ENCODE results near the gene C1orf105. TPM values are rescaled to one million over a fixed set of nuclear protein-coding genes. Genes with fewer than 3 reads are reported as not detected.
A peak's percentile ranks its signal among the peaks of the same experiment; 100 is the strongest.

C1orf105 gene
- total and polyA plus RNA-seq, 2 of the 13 experiments (the other 11 are each of a cell fraction or from before 2014, with no cell fraction given), result 0.15 to 0.45 TPM

GRCh38 chr1:172443666-172444453 lies 23.4 kb downstream of the C1orf105 start, which contains the start of gene PIGC (continued):
- TF ChIP-seq NR2C2 (CRISPR knock-in tag; IDR thresholded peaks at IDR 0.05; ENCODE audit: borderline replicate concordance) (peak; percentile 98), ZNF251 (CRISPR knock-in tag; IDR thresholded peaks at IDR 0.05) (no peak), NFE2L1 (CRISPR knock-in tag; IDR thresholded peaks at IDR 0.05; ENCODE audit: borderline replicate concordance) (0 out of 2 replicates have a peak, but pooled peaks have one; percentile 38), HNF4G (IDR thresholded peaks at IDR 0.05; ENCODE audit: borderline replicate concordance, low read depth, low read length) (no peak), HNF4G (CRISPR knock-in tag; IDR thresholded peaks at IDR 0.05; ENCODE audit: borderline replicate concordance, low read depth) (peak; percentile 75), ZFP90 (CRISPR knock-in tag; IDR thresholded peaks at IDR 0.05; ENCODE audit: borderline replicate concordance) (peak; percentile 94), ZSCAN25 (CRISPR knock-in tag; IDR thresholded peaks at IDR 0.05) (peak; percentile 81; the same call in 1 of the 2 replicates), THAP11 (CRISPR knock-in tag; IDR thresholded peaks at IDR 0.05) (peak; percentile 86), ZNF772 (CRISPR knock-in tag; IDR thresholded peaks at IDR 0.05) (peak; percentile 85; the same call in 1 of the 2 replicates), ADNP (CRISPR knock-in tag; IDR thresholded peaks at IDR 0.05) (0 out of 2 replicates have a peak, but pooled peaks have one; percentile 34), ETV6 (CRISPR knock-in tag; conservative IDR thresholded peaks at IDR 0.05) (peak; percentile 29; the same call in 1 of the 2 replicates), ZSCAN31 (CRISPR knock-in tag; IDR thresholded peaks at IDR 0.05; ENCODE audit: low read depth) (peak; percentile 83; the same call in 1 of the 2 replicates), EP300 (IDR thresholded peaks at IDR 0.05; ENCODE audit: low read depth in 2 of 2, low read length in 2 of 2) (no peak; a peak in 1 of 4 replicates), EP300 (CRISPR knock-in tag; IDR thresholded peaks at IDR 0.05; ENCODE audit: borderline replicate concordance) (0 out of 2 replicates have a peak, but pooled peaks have one; percentile 10), ZNF598 (CRISPR knock-in tag; IDR thresholded peaks at IDR 0.05; ENCODE audit: borderline replicate concordance) (peak; percentile 99), RFXAP (CRISPR knock-in tag; IDR thresholded peaks at IDR 0.05; ENCODE audit: borderline replicate concordance) (peak; percentile 72; the same call in 1 of the 2 replicates), MIER2 (CRISPR knock-in tag; IDR thresholded peaks at IDR 0.05) (0 out of 2 replicates have a peak, but pooled peaks have one; percentile 42), ZNF670 (CRISPR knock-in tag; IDR thresholded peaks at IDR 0.05; ENCODE audit: borderline replicate concordance) (peak; percentile 68; the same call in 1 of the 2 replicates), ZNF335 (CRISPR knock-in tag; IDR thresholded peaks at IDR 0.05) (peak; percentile 54; the same call in 1 of the 2 replicates), ISL2 (CRISPR knock-in tag; IDR thresholded peaks at IDR 0.05) (peak; percentile 32; the same call in 1 of the 2 replicates), PAWR (CRISPR knock-in tag; IDR thresholded peaks at IDR 0.05; ENCODE audit: borderline replicate concordance) (0 out of 2 replicates have a peak, but pooled peaks have one; percentile 32), ZNF331 (CRISPR knock-in tag; IDR thresholded peaks at IDR 0.05) (peak; percentile 55; the same call in 1 of the 2 replicates), ZNF124 (CRISPR knock-in tag; IDR thresholded peaks at IDR 0.05) (no peak; the same call in none of the 2 replicates), ZFX (CRISPR knock-in tag; IDR thresholded peaks at IDR 0.05; ENCODE audit: low read depth) (peak; percentile 85), MXD3 (CRISPR knock-in tag; IDR thresholded peaks at IDR 0.05) (0 out of 2 replicates have a peak, but pooled peaks have one; percentile 69), ZNF660 (CRISPR knock-in tag; IDR thresholded peaks at IDR 0.05; ENCODE audit: borderline replicate concordance, low read depth) (no peak)
- TF ChIP-seq, protein P1, sequence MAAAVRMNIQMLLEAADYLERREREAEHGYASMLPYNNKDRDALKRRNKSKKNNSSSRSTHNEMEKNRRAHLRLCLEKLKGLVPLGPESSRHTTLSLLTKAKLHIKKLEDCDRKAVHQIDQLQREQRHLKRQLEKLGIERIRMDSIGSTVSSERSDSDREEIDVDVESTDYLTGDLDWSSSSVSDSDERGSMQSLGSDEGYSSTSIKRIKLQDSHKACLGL (CRISPR knock-in tag; IDR thresholded peaks at IDR 0.05), result peak; percentile 73; the same call in 1 of the 2 replicates
- TF ChIP-seq, protein P2, sequence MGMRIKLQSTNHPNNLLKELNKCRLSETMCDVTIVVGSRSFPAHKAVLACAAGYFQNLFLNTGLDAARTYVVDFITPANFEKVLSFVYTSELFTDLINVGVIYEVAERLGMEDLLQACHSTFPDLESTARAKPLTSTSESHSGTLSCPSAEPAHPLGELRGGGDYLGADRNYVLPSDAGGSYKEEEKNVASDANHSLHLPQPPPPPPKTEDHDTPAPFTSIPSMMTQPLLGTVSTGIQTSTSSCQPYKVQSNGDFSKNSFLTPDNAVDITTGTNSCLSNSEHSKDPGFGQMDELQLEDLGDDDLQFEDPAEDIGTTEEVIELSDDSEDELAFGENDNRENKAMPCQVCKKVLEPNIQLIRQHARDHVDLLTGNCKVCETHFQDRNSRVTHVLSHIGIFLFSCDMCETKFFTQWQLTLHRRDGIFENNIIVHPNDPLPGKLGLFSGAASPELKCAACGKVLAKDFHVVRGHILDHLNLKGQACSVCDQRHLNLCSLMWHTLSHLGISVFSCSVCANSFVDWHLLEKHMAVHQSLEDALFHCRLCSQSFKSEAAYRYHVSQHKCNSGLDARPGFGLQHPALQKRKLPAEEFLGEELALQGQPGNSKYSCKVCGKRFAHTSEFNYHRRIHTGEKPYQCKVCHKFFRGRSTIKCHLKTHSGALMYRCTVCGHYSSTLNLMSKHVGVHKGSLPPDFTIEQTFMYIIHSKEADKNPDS (CRISPR knock-in tag; IDR thresholded peaks at IDR 0.05), result 0 out of 2 replicates have a peak, but pooled peaks have one; percentile 46

Data from HepG2 (cell line).